DMS53 treated with DMSO at 0.1 percent for 48 hours (cell line): ENCODE results near the gene ASH1L.
"Not testable (repeated sequence)": the region's sequence is repeated elsewhere in the genome, so short reads cannot be mapped to it uniquely, and the experiment has no call there.

Experiments used
- DNase-seq: peaks from one replicate; lab custom pipeline; 2025; ENCODE audit not compliant: unreplicated experiment; lab: John Stamatoyannopoulos, UW

The ASH1L gene

GRCh38 chr1:155499953-155500639, 62.5 kb downstream of the ASH1L start:
- DNase-seq, result peak; percentile 30

- DNase-seq, result no peak
These were observed 63.3 kb downstream of the ASH1L start for GRCh38 chr1:155499263-155499662.

- DNase-seq, result not testable (repeated sequence)
These were observed 69.0 kb downstream of the ASH1L start for GRCh38 chr1:155493595-155493994.

GRCh38 chr1:155488419-155488818, 74.2 kb downstream of the ASH1L start:
- not testable (repeated sequence) for DNase-seq

GRCh38 chr1:155487541-155487940, 75.1 kb downstream of the ASH1L start:
- DNase-seq, result no peak

GRCh38 chr1:155486952-155487351, 75.7 kb downstream of the ASH1L start:
- DNase-seq, result not testable (repeated sequence)

GRCh38 chr1:155485945-155486344, 76.7 kb downstream of the ASH1L start:
- no peak for DNase-seq

GRCh38 chr1:155485222-155485621, 77.4 kb downstream of the ASH1L start:
- DNase-seq, result no peak

GRCh38 chr1:155481741-155482241, 80.8 kb downstream of the ASH1L start:
- DNase-seq, result no peak

GRCh38 chr1:155479205-155479604, 83.4 kb downstream of the ASH1L start:
- no peak for DNase-seq

- DNase-seq, result no peak
These were observed 84.2 kb downstream of the ASH1L start for GRCh38 chr1:155478270-155478852.

- no peak for DNase-seq
These were observed 88.5 kb downstream of the ASH1L start for GRCh38 chr1:155474146-155474545.

GRCh38 chr1:155473151-155473821, 89.3 kb downstream of the ASH1L start:
- DNase-seq, result no peak

- DNase-seq, result no peak
These were observed 90.0 kb downstream of the ASH1L start for GRCh38 chr1:155472491-155473083.

GRCh38 chr1:155471891-155472290, 90.7 kb downstream of the ASH1L start:
- no peak for DNase-seq

- no peak for DNase-seq
These were observed 91.6 kb downstream of the ASH1L start for GRCh38 chr1:155471026-155471425.

GRCh38 chr1:155466996-155467395, 95.6 kb downstream of the ASH1L start:
- DNase-seq, result no peak

GRCh38 chr1:155466617-155466972, 96.0 kb downstream of the ASH1L start:
- DNase-seq, result no peak

GRCh38 chr1:155463865-155464650, 98.5 kb downstream of the ASH1L start:
- DNase-seq, result no peak

- no peak for DNase-seq
These were observed 104.5 kb downstream of the ASH1L start for GRCh38 chr1:155458111-155458510.

GRCh38 chr1:155457266-155457665, 105.3 kb downstream of the ASH1L start:
- no peak for DNase-seq
